ENCODE data around the gene JARID2. TPM values are rescaled to one million over a fixed set of nuclear protein-coding genes. Genes with fewer than 3 reads are reported as not detected.

The JARID2 gene
- total and polyA plus RNA-seq, 3 donors from 2014 or later = 36.1 to 60.8 (median 53.7) TPM

DNA sequence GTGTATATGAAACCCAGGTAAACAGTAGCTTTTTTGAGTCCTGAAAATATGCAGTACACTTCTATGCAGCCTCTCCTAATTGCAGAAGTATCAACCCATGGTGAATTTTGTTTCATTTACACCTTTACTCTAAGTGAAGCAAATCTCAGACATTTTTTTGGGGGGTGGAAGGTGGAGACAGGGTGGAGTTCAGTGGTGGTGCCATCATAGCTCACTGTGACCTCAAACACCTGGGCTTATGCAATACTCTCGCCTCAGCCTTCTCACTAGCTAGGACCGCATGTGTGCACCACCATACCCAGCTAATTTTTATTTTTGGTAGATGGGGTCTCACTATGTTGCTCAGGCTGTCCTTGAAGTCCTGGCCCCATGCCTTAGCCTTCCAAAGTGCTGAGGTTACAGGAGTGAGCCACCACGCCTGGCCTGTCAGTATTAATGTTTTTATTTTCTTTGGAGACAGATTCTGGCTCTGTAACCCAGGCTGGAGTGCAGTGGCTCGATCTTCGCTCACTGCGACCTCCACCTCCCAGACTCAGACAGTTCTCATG is 80.3 kb downstream of the JARID2 start:
- no peaks in the 10 kb centered on the region for H3K36me3 ChIP-seq (ENCODE audit: low read depth, missing control alignments)

DNA sequence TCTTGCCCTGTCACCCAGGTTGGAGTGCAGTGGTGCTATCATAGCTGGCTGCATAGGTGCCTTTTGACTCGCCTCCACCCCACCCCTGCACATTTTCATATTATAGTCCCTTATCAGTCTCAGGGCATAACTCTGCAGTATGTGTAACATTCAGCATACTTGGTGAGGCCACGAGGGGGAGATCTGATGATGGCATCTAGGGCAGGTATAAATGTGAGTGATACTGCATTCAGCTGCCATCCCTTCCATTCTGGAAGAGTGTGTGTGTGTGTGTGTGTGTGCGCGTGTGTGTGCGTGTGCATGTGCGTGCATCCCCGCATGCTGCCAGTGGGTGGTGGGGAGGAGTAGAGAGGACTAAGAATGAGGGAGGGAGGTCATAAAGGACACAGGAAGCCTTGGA is 81.4 kb downstream of the JARID2 start:
- WGBS, 2 donors = 63 to 89% methylated on average over 7 of the region's 7 CpGs
- no peaks in the 10 kb centered on the region for H3K27me3 ChIP-seq
- intact Hi-C loops (cut with DNase I; ENCODE audit: low total_unique reads) = no loop called here
- no peaks in the 10 kb centered on the region for H3K36me3 ChIP-seq (ENCODE audit: low read depth, missing control alignments)
- no peak overlapping the region for H3K27ac ChIP-seq
- TF ChIP-seq, protein P1, sequence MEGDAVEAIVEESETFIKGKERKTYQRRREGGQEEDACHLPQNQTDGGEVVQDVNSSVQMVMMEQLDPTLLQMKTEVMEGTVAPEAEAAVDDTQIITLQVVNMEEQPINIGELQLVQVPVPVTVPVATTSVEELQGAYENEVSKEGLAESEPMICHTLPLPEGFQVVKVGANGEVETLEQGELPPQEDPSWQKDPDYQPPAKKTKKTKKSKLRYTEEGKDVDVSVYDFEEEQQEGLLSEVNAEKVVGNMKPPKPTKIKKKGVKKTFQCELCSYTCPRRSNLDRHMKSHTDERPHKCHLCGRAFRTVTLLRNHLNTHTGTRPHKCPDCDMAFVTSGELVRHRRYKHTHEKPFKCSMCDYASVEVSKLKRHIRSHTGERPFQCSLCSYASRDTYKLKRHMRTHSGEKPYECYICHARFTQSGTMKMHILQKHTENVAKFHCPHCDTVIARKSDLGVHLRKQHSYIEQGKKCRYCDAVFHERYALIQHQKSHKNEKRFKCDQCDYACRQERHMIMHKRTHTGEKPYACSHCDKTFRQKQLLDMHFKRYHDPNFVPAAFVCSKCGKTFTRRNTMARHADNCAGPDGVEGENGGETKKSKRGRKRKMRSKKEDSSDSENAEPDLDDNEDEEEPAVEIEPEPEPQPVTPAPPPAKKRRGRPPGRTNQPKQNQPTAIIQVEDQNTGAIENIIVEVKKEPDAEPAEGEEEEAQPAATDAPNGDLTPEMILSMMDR (IDR thresholded peaks at IDR 0.05) = no peak
- no peak for TF ChIP-seq POLR2A (IDR thresholded peaks at IDR 0.05)
- no peaks in the 10 kb centered on the region for H3K9me3 ChIP-seq
- no peak overlapping the region for H3K4me3 ChIP-seq
- peaks cover 36% of the 10 kb centered on the region for H3K4me1 ChIP-seq
- DNase-seq = peak; percentile 44

More for the DNA sequence above, 80.3 kb downstream of the JARID2 start:
- TF ChIP-seq, protein P1 (IDR thresholded peaks at IDR 0.05) = no peak
- no peak for TF ChIP-seq POLR2A (IDR thresholded peaks at IDR 0.05)
- DNase-seq = no peak
- intact Hi-C loops (cut with DNase I; ENCODE audit: low total_unique reads) = no loop called here
- H3K9me3 ChIP-seq = no peaks in the 10 kb centered on the region
- no peak overlapping the region for H3K4me3 ChIP-seq
- no peaks in the 10 kb centered on the region for H3K27me3 ChIP-seq
- WGBS, 2 donors = 64 to 89% methylated on average over 6 of the region's 6 CpGs
- no peak overlapping the region for H3K27ac ChIP-seq
- peaks cover 35% of the 10 kb centered on the region for H3K4me1 ChIP-seq

DNA sequence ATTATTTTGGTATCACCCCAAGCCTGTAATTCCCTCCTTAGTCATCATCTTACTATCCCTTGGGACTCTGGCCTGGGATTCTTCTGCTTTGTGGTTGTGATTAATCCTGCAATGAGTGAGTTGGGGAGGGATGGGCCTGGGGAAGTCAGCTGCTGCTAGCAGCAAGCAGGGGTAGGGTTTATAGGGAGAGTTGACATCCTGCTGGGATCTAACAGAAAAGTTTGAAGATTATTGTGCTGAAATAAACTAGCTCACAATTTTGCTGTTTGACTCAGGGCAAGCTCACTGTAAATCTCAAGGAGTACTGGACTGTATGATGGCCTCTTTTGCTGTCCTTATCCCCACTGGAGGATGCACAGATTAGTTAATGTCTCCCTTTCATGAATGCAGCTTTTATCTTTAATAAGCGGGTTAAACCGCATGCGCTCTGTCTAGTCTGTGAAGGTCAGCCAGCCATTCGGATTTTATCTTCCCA is 83.4 kb downstream of the JARID2 start:
- Histone ChIP-seq H3K27me3 (no peaks in the 10 kb centered on the region), H3K4me1 (peaks cover 36% of the 10 kb centered on the region), H3K27ac (no peak overlapping the region), H3K36me3 (ENCODE audit: low read depth, missing control alignments) (no peaks in the 10 kb centered on the region), H3K9me3 (no peaks in the 10 kb centered on the region), H3K4me3 (no peak overlapping the region)
- DNase-seq = peak; percentile 45
- no peak for TF ChIP-seq POLR2A (IDR thresholded peaks at IDR 0.05)
- TF ChIP-seq, protein P1 (IDR thresholded peaks at IDR 0.05) = no peak
- 41 to 48% methylated on average over 4 of the region's 4 CpGs for WGBS, 2 donors
- intact Hi-C loops (cut with DNase I; ENCODE audit: low total_unique reads) = no loop called here

GRCh38 chr6:15330174-15330944 is 84.5 kb downstream of the JARID2 start:
- DNase-seq = no peak
- Histone ChIP-seq H3K27me3 (no peaks in the 10 kb centered on the region), H3K36me3 (ENCODE audit: low read depth, missing control alignments) (no peaks in the 10 kb centered on the region), H3K9me3 (no peaks in the 10 kb centered on the region), H3K4me1 (peaks cover 36% of the 10 kb centered on the region), H3K4me3 (no peak overlapping the region), H3K27ac (no peak overlapping the region)
- WGBS, 2 donors = 39 to 51% methylated on average over 8 of the region's 8 CpGs
- TF ChIP-seq POLR2A (IDR thresholded peaks at IDR 0.05) = no peak
- TF ChIP-seq, protein P1 (IDR thresholded peaks at IDR 0.05) = no peak
- intact Hi-C loops (cut with DNase I; ENCODE audit: low total_unique reads) = no loop called here

Measured in testis (tissue), 3 donors.